K562 (cell line): ENCODE data around the gene TMEM217. TPM values are rescaled to one million over a fixed set of nuclear protein-coding genes. Genes with fewer than 3 reads are reported as not detected.

ENCODE experiments used
- HNRNPLL ChIP-seq: fragments of 200-400 bp; formaldehyde crosslinking; IDR thresholded peaks from 2 replicates; pipeline ENCODE4 v1.6.1; 2017; ENCODE audit warnings: low read length, low read depth, mild to moderate bottlenecking; ENCODE audit not compliant: poor library complexity, severe bottlenecking
- ZNF274 ChIP-seq: IDR thresholded peaks from 2 replicates; pipeline ENCODE4 v1.6.1; 2011; ENCODE audit warnings: low read depth, mild to moderate bottlenecking, low read length, moderate library complexity, borderline replicate concordance
- ZNF354B ChIP-seq: fragments of 250-450 bp; sonication (Bioruptor Pico); IDR thresholded peaks from 2 replicates; pipeline ENCODE4 v1.4.0; 2020
- polyA plus RNA-seq, 8 experiments: library from polyadenylated mRNA; depleted of rRNA in 4 of 8; stranded (reverse) in 5 of 8; unstranded in 3 of 8; fragments of >200 nt; fragmentation: Nextera tagmentation in 2 of 8; fragmentation: Illumina TruSeq in 1 of 8; extraction: Ambion mirVana in 2 of 8; extraction: Trizol in 1 of 8; gene quantifications; 2 replicates each; pipeline versions ENCODE4 v1.2.1 to v1.2.3, GENCODE V29; 2011 to 2014; ENCODE audit warnings: inconsistent platforms in 1 of 8, missing spikeins in 1 of 8
- total RNA-seq, 7 experiments: library from RNA; depleted of rRNA in 6 of 7; stranded (reverse); fragments of >200 nt in 6 of 7; fragmentation: Illumina TruSeq in 2 of 7; extraction: Trizol in 2 of 7; gene quantifications; 2 replicates each; pipeline versions ENCODE4 v1.2.1 to v1.2.3, GENCODE V29; 2011 to 2021; ENCODE audit warnings: low replicate concordance in 1 of 7
- TF ChIP-seq, protein P1 (sequence below): fragments of 450-650 bp; IDR thresholded peaks from 2 replicates; pipeline ENCODE4 v1.6.1; 2016; ENCODE audit warnings: low read depth, mild to moderate bottlenecking, moderate library complexity
- TF ChIP-seq, protein P2 (sequence below): fragments of 250-450 bp; sonication (Bioruptor Pico); IDR thresholded peaks from 2 replicates; pipeline ENCODE4 v1.4.0; 2020; ENCODE audit warnings: mild to moderate bottlenecking
- TF ChIP-seq, protein P3 (sequence below): sonication (generic); formaldehyde crosslinking; IDR thresholded peaks from 2 replicates; pipeline ENCODE4 v1.8.0; 2023; ENCODE audit warnings: missing genetic modification reagents, mild to moderate bottlenecking, borderline replicate concordance
- TF ChIP-seq, protein P4 (sequence below), 3 experiments: fragments of 200-800 bp in 1 of 3; fragments of 250-450 bp in 1 of 3; fragments of 450-650 bp in 1 of 3; sonication (Bioruptor Pico) in 1 of 3; sonication (Bioruptor generic) in 1 of 3; formaldehyde crosslinking in 1 of 3; IDR thresholded peaks; 2 replicates each; pipeline versions ENCODE4 v1.6.1 to v1.8.0; 2016 to 2022; ENCODE audit warnings: mild to moderate bottlenecking in 2 of 3, missing genetic modification characterization in 2 of 3, missing compliant biosample characterization in 1 of 3, moderate library complexity in 1 of 3
- TF ChIP-seq, protein P5 (sequence below): fragments of 250-450 bp; sonication (Bioruptor Pico); IDR thresholded peaks from 2 replicates; pipeline ENCODE4 v1.8.0; 2022; ENCODE audit warnings: inconsistent platforms, mild to moderate bottlenecking, moderate library complexity, borderline replicate concordance

Gene TMEM217
- total and polyA plus RNA-seq, 9 of the 15 experiments (the other 6 are each of a cell fraction or from before 2014, with no cell fraction given): 1.3 to 8.0 (median 1.9) TPM

DNA sequence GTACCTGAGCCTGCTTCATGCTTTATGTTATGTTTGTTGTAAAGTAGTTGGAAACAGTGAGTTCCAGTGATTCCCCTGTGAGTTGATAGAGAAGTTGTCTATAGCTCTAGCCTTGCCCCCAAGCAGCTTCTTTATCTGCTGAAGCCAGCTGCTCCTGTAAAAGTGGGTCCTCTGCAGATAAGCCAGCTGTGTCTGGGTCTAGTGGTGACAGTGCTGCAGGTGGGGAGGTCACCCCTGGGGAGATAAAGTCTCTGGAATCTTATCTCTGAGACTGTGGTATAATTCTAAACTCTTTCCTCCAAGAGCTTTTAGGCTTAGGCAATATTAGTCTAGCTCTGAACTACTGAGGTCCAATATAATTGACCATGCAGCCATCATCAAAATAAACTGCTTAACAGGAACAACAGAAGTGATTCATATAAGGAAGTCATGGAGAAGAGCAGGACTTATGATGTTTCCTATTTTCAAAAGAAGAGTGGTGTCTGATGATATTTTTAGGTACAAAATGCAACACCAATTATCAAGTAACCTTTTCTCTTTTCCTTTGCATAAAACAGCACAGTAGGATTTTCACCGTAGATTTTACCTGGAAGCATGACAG is 44.2 kb upstream of the TMEM217 start (continued):
- TF ChIP-seq, protein P1, sequence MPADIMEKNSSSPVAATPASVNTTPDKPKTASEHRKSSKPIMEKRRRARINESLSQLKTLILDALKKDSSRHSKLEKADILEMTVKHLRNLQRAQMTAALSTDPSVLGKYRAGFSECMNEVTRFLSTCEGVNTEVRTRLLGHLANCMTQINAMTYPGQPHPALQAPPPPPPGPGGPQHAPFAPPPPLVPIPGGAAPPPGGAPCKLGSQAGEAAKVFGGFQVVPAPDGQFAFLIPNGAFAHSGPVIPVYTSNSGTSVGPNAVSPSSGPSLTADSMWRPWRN: peak; percentile 99
- TF ChIP-seq, protein P2, sequence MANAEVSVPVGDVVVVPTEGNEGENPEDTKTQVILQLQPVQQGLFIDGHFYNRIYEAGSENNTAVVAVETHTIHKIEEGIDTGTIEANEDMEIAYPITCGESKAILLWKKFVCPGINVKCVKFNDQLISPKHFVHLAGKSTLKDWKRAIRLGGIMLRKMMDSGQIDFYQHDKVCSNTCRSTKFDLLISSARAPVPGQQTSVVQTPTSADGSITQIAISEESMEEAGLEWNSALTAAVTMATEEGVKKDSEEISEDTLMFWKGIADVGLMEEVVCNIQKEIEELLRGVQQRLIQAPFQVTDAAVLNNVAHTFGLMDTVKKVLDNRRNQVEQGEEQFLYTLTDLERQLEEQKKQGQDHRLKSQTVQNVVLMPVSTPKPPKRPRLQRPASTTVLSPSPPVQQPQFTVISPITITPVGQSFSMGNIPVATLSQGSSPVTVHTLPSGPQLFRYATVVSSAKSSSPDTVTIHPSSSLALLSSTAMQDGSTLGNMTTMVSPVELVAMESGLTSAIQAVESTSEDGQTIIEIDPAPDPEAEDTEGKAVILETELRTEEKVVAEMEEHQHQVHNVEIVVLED: peak; percentile 66
- TF ChIP-seq, protein P3, sequence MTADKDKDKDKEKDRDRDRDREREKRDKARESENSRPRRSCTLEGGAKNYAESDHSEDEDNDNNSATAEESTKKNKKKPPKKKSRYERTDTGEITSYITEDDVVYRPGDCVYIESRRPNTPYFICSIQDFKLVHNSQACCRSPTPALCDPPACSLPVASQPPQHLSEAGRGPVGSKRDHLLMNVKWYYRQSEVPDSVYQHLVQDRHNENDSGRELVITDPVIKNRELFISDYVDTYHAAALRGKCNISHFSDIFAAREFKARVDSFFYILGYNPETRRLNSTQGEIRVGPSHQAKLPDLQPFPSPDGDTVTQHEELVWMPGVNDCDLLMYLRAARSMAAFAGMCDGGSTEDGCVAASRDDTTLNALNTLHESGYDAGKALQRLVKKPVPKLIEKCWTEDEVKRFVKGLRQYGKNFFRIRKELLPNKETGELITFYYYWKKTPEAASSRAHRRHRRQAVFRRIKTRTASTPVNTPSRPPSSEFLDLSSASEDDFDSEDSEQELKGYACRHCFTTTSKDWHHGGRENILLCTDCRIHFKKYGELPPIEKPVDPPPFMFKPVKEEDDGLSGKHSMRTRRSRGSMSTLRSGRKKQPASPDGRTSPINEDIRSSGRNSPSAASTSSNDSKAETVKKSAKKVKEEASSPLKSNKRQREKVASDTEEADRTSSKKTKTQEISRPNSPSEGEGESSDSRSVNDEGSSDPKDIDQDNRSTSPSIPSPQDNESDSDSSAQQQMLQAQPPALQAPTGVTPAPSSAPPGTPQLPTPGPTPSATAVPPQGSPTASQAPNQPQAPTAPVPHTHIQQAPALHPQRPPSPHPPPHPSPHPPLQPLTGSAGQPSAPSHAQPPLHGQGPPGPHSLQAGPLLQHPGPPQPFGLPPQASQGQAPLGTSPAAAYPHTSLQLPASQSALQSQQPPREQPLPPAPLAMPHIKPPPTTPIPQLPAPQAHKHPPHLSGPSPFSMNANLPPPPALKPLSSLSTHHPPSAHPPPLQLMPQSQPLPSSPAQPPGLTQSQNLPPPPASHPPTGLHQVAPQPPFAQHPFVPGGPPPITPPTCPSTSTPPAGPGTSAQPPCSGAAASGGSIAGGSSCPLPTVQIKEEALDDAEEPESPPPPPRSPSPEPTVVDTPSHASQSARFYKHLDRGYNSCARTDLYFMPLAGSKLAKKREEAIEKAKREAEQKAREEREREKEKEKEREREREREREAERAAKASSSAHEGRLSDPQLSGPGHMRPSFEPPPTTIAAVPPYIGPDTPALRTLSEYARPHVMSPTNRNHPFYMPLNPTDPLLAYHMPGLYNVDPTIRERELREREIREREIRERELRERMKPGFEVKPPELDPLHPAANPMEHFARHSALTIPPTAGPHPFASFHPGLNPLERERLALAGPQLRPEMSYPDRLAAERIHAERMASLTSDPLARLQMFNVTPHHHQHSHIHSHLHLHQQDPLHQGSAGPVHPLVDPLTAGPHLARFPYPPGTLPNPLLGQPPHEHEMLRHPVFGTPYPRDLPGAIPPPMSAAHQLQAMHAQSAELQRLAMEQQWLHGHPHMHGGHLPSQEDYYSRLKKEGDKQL (CRISPR knock-in tag): no peak
- TF ChIP-seq ZNF274 (peak; percentile 90; the same call in 1 of the 2 replicates), ZNF354B (CRISPR knock-in tag) (peak; percentile 92), HNRNPLL (peak; percentile 19)
- TF ChIP-seq, protein P4, sequence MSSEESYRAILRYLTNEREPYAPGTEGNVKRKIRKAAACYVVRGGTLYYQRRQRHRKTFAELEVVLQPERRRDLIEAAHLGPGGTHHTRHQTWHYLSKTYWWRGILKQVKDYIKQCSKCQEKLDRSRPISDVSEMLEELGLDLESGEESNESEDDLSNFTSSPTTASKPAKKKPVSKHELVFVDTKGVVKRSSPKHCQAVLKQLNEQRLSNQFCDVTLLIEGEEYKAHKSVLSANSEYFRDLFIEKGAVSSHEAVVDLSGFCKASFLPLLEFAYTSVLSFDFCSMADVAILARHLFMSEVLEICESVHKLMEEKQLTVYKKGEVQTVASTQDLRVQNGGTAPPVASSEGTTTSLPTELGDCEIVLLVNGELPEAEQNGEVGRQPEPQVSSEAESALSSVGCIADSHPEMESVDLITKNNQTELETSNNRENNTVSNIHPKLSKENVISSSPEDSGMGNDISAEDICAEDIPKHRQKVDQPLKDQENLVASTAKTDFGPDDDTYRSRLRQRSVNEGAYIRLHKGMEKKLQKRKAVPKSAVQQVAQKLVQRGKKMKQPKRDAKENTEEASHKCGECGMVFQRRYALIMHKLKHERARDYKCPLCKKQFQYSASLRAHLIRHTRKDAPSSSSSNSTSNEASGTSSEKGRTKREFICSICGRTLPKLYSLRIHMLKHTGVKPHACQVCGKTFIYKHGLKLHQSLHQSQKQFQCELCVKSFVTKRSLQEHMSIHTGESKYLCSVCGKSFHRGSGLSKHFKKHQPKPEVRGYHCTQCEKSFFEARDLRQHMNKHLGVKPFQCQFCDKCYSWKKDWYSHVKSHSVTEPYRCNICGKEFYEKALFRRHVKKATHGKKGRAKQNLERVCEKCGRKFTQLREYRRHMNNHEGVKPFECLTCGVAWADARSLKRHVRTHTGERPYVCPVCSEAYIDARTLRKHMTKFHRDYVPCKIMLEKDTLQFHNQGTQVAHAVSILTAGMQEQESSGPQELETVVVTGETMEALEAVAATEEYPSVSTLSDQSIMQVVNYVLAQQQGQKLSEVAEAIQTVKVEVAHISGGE (CRISPR knock-in tag; IDR thresholded peaks at IDR 0.05): peak in 1 of 3 experiments; percentile 92; a peak in 2 of 6 replicates
- TF ChIP-seq, protein P5, sequence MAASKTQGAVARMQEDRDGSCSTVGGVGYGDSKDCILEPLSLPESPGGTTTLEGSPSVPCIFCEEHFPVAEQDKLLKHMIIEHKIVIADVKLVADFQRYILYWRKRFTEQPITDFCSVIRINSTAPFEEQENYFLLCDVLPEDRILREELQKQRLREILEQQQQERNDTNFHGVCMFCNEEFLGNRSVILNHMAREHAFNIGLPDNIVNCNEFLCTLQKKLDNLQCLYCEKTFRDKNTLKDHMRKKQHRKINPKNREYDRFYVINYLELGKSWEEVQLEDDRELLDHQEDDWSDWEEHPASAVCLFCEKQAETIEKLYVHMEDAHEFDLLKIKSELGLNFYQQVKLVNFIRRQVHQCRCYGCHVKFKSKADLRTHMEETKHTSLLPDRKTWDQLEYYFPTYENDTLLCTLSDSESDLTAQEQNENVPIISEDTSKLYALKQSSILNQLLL (CRISPR knock-in tag): no peak
